Measurements from ENCODE around the gene BMP7.

BMP7 gene

DNA sequence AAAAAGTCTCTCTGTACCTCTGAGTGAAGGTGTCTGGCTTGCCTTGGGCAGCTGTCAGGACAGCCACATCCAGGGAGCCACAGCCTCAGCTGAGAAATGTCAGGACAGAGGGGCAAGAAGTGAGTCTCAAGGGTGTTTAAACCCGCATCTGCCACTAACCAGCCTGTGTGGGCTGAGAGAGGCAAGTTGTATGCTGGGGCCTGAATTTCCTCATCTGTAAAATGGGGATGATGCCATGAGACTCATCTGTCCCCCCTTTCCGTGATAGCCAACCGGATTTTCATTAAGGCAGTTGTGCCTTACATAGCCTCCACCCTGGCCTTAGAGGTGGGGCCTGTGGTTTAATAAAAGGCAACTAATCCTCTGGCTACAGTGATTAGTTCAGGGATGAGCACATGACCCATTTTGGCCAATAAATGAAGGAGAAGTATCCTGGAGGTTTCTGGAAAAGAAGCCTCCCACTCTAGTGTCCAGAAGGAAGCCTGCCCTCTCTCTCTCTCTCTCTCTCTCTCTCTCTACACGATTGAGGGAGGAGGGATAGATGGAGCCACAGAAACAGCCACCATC is 79.3 kb downstream of the BMP7 start:
- no peak for DNase-seq

DNA sequence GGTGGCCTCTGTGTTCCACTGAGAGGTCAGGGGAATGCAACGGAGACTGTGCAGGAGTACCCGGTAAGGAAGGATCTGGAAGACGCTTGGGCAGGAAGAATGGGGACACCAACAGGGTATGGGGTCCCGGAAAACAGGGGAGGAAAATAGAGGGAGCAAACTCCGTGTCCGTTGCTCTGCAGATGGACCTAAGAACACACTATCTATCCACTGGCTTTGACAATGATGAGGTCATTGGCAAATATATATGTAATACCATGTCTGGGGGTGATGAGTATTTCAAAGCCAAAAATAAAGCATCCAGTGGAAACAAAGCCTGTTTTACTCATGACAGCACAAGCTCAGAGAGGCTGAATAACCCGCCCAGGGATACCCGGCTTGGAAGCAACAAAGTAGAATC is 80.2 kb downstream of the BMP7 start:
- no peak for DNase-seq

DNA sequence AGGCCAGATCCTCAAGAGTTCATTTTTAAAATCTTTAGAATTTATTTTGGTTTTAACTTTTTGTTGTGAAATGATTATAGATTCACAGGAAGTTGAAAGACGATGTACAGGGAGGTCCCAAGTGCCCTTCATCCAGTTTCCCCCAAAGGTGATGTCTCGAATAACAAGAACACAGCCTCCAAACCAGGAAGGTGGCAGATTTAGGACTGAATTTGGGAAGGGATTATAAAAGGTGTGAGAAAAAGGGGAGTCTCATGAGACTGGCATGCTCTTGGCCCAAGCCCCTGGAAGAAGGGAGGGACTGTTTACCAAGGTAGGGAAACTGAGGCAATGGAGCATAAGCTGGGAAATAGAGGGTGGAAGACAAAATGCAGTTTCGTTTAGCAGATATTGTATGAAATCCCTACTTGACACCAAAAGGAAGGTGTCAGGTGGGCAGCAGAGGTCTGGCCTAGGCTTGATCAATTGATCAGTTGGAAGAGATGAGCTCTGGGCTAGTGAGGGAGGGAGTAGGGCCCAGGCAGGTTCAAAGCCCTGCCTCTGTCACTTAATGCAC is 81.2 kb downstream of the BMP7 start:
- DNase-seq: no peak

DNA sequence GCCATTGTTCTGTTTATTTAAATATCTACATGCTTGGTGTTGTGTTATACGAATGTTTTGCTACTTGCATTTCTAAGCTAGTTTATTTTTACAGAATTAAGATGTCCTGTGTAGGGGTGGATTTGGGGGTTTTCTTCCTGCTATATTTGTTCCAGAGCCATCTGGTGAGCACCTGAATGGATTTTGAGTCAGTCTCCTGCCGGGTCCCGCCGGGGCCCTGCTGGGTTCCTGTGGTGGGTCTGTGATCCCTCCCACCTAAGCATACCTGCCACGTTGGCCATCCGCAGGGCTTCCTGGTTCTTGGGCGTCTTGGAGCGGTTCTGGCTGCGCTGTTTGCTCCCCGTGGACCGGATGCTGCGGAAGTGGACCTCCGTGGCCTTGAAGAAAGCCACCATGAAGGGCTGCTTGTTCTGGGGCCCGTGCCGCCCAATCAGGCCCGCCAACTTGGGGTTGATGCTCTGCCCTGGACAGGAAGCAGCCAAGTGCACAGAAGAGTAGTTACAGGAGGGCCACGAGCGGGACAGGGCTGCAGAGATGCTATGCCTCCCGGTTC is 82.9 kb downstream of the BMP7 start:
- DNase-seq: no peak

- DNase-seq: no peak
Observed at GRCh38 chr20:57181639-57182038, 84.8 kb downstream of the BMP7 start.

GRCh38 chr20:57180954-57181353 is 85.5 kb downstream of the BMP7 start:
- DNase-seq: no peak

DNA sequence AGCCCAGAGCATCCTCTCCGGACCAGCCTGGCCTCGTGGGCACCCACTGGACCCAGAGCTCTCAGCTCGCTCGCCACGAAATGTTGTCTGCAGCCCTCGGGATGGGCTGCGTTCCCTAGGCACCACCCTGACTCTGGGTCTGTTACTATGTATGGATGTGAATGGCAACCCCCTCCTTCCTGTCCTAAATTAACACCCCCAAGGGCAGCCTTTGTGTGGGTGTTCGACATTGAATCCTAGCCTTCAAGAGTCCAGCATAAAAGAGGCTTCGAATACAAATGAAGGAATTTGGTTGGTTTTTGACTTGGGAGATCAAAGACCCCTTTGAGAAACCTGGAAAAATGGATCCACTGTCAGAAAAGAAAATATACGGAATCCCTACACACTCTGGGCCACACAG is 86.1 kb downstream of the BMP7 start:
- no peak for DNase-seq

- DNase-seq: no peak
Observed at GRCh38 chr20:57179265-57179664, 87.2 kb downstream of the BMP7 start.

GRCh38 chr20:57178582-57179111 is 87.8 kb downstream of the BMP7 start:
- DNase-seq: no peak

- no peak for DNase-seq
Observed at GRCh38 chr20:57177636-57178280, 88.7 kb downstream of the BMP7 start.

- DNase-seq: no peak
Observed at GRCh38 chr20:57176842-57177241, 89.6 kb downstream of the BMP7 start.

- DNase-seq: no peak
Observed at GRCh38 chr20:57175397-57176010, 90.9 kb downstream of the BMP7 start.

DNA sequence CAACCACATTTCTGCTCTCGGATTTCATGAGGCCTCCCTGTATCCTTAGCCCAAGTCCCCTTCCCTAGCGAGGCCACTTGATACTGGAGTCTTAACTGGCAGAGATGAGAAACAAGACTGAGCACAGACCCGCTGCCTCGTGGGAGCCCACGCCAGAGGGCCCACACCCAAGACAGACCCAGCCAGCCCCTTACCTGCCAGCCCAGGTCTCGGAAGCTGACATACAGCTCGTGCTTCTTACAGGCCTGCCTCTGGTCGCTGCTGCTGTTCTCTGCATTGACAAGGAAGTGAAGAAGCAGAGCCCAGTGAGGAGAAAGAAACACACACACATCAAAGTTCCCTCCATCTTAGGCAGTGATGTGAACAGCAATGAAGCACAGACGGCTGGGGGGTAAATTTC is 91.7 kb downstream of the BMP7 start:
- DNase-seq: no peak

DNA sequence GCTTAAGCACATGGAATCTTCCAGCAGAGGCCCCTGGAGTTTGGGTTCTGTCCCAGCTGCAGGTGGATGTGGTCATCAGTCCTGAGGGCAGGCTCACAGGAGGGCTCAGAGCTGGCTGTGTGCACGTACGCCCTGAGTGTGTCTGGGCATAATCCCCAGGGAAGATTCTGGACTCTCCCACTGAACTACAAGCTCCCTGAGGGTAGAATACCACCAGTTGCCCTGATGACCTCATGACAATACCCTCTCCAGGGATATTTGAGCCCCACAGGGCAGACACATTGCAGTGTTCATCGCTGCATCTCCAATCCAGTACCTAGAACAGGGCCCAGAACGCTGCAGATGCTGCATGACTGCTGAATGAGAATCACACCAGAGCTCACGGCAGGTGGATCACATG is 92.5 kb downstream of the BMP7 start:
- DNase-seq: no peak

DNA sequence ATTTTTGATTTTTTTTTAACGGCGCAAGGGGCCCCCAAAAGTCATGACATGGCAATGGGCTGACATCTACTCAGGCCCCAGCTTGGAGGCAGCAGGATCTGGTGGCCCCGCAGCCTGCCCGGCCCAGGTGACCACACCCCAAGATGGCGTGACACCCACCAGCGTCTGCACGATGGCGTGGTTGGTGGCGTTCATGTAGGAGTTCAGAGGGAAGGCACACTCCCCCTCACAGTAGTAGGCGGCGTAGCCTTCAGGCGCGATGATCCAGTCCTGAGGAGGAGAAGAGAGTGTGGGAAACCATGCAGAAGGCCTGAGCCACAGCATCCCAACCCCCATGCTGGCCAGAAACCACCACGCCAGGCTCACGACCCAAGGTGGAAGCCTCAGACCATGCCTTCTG is 93.4 kb downstream of the BMP7 start:
- DNase-seq: no peak

DNA sequence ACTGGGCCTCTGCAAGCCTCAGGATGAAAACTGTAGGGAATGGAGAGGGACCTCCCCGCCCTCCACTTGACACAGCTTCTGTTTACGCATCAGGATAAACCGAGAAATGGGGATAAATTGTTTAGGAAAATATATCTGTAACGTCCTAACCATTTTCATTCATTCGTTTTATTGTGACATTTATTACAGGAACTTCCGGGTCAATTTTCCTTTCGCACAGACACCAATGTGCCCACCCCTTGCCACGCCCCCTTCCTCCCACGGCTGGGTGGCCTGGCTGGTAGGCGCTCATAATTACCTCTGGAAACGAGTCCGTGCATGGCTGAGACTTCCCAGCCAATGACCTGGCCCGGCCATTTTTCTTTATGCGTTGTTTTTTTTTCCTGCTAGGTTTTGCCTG is 96.1 kb downstream of the BMP7 start:
- DNase-seq: no peak

GRCh38 chr20:57169162-57169561 is 97.3 kb downstream of the BMP7 start:
- DNase-seq: no peak

DNA sequence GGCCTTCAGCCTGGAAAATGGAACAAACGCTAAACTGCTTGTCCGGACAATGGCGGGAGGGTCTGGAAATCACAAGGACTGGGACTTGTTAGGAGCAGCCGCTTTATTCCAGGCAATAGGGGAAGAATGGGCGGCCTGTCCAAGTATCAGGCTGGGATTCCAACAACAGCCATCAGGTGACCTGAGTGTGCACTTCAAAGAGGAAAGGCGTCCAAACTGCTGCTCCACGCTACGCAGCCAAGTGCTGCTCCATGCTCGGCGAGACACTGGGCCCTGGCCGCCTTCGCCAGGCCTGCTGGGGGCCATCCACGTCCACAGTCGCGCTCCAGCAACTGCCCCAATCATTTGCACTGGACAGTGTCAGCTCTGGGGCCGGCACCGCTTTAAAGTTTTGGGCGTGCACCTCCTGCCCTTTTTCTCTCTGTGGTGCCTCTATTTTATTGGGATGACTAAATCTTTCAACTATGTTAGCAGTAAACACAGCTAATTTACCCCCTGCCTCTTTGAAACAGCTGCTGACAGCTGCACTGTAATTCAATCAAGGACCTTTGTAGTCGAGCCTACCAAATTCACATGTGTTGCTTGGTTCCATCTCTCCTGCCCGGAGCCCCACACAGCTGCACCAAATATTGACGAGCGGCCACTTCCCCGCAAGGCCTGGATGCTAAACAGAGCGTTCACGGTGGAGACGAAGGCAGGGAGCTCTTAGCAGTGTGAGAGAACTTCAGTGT is 98.3 kb downstream of the BMP7 start:
- no peak for DNase-seq

DNA sequence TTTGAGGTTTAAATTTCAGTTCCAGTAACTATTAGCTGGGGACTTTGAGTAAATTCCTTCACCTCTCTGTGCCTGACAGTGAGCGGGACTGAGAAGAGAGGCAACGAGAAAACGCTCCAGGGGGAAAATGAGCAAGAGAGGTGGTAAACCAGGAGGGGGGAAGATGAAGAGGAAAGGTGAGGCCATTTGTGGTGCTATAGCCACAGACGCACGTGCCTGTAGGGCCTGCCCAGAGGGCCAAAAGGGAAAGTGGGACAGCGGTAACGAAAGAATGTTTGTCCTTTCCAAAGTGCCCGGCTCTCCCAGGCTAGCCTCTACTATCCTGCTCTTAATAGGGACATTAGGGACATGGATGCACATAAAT is 99.2 kb downstream of the BMP7 start:
- DNase-seq: no peak

GRCh38 chr20:57166568-57167291 is 99.7 kb downstream of the BMP7 start:
- DNase-seq: no peak

DNA sequence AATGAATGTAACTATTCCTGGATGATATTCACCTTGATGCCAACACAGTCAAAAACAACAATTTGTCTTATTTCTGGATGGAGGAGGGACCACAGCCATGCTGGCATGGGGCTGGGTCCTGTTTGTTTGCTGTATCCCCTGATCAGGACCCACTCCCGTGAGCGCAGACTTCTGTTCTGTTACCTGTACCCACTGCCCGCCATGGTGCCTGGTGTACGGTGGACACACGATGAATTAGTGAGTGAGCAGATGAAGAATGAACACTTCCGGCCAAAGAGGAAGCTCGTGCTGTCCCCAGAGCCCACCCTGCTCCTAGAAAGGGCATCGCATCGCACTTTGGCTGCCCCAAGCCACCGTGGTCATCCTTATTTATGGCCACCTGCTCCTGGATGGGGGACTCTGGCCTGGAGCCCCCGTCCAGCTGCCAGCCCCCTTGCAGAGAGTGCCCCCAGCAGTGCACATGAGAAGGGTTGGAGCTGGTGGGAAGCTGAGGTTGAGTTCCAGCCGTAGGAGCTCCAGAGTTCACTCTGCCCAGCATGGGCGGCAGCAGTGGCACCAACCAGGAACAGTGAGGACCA is 100.9 kb downstream of the BMP7 start:
- no peak for DNase-seq

- DNase-seq: no peak
Observed at GRCh38 chr20:57164872-57165271, 101.6 kb downstream of the BMP7 start.

Data from NCI-H1417 (cell line).